CD14-positive monocyte (primary cell): ENCODE measurements around the gene P2RX5. TPM values are rescaled to one million over a fixed set of nuclear protein-coding genes. Genes with fewer than 3 reads are reported as not detected.

Experiments used
- DNase-seq, 3 donors: peaks; one replicate each; pipeline ENCODE4 v3.0.0-alpha.2; 2011 to 2022
- H2AFZ ChIP-seq: 2 replicates; pipeline ENCODE4 v1.6.0; 2012; ENCODE audit warnings: mild to moderate bottlenecking, low read depth, low read length, inconsistent platforms; ENCODE audit not compliant: insufficient read depth, poor library complexity, severe bottlenecking
- H3K27ac ChIP-seq, 2 donors: 1 replicate in 1 of 2; 2 replicates in 1 of 2; pipeline ENCODE4 v1.5.1; 2012 to 2013; ENCODE audit warnings: low read length in 2 of 2, control low read depth in 1 of 2, inconsistent platforms in 1 of 2, low read depth in 1 of 2, mild to moderate bottlenecking in 1 of 2
- H3K27me3 ChIP-seq, 2 donors: one replicate each; pipeline versions ENCODE4 v1.6.0 to v1.6.1; 2011 to 2013; ENCODE audit warnings: low read length in 2 of 2; ENCODE audit not compliant: control insufficient read depth in 2 of 2, insufficient read depth in 2 of 2
- H3K36me3 ChIP-seq, 2 donors: replicated peaks in 1 of 2; 1 replicate in 1 of 2; 2 replicates in 1 of 2; pipeline versions ENCODE4 v1.5.1 to v1.6.1; 2012 to 2013; ENCODE audit warnings: low read length in 2 of 2, control low read depth in 1 of 2, inconsistent platforms in 1 of 2, mild to moderate bottlenecking in 1 of 2; ENCODE audit not compliant: insufficient read depth in 2 of 2, control insufficient read depth in 1 of 2
- H3K4me1 ChIP-seq, 2 donors: 1 replicate in 1 of 2; 2 replicates in 1 of 2; pipeline versions ENCODE4 v1.5.1 to v1.6.1; 2012 to 2013; ENCODE audit warnings: low read length in 2 of 2, control low read depth in 1 of 2, inconsistent platforms in 1 of 2, mild to moderate bottlenecking in 1 of 2, moderate library complexity in 1 of 2; ENCODE audit not compliant: insufficient read depth in 2 of 2, control insufficient read depth in 1 of 2
- H3K4me2 ChIP-seq: replicated peaks from 2 replicates; pipeline ENCODE3; 2012; ENCODE audit warnings: low read length, moderate library complexity, mild to moderate bottlenecking; ENCODE audit not compliant: poor library complexity, severe bottlenecking; ENCODE audit errors: extremely low read depth
- H3K4me3 ChIP-seq, 3 experiments: fragments of 200-600 bp in 1 of 3; sonication (generic) in 1 of 3; replicated peaks in 1 of 3; 1 replicate in 2 of 3; 2 replicates in 1 of 3; pipeline ENCODE4 v1.5.1; 2011 to 2013; ENCODE audit warnings: low read length in 3 of 3, mild to moderate bottlenecking in 3 of 3, control low read depth in 2 of 3, low read depth in 2 of 3, inconsistent platforms in 1 of 3, moderate library complexity in 1 of 3
- H3K79me2 ChIP-seq: 2 replicates; pipeline ENCODE4 v1.6.0; 2012; ENCODE audit warnings: mild to moderate bottlenecking, control low read depth, inconsistent platforms, low read length, moderate library complexity; ENCODE audit not compliant: insufficient read depth
- H3K9ac ChIP-seq: 2 replicates; pipeline ENCODE4 v1.6.0; 2017; ENCODE audit warnings: low read length, mild to moderate bottlenecking; ENCODE audit not compliant: insufficient read depth, poor library complexity, severe bottlenecking
- H3K9me3 ChIP-seq, 2 donors: replicated peaks in 1 of 2; 1 replicate in 1 of 2; 2 replicates in 1 of 2; pipeline versions ENCODE4 v1.5.1 to v1.6.1; 2012 to 2013; ENCODE audit warnings: low read length in 2 of 2, control low read depth in 1 of 2; ENCODE audit not compliant: control insufficient read depth in 1 of 2, insufficient read depth in 1 of 2
- H4K20me1 ChIP-seq: 2 replicates; pipeline ENCODE4 v1.6.0; 2012; ENCODE audit warnings: mild to moderate bottlenecking, low read length, control low read depth, moderate library complexity; ENCODE audit not compliant: insufficient read depth
- H3K27ac Mint-ChIP-seq, 7 donors: one replicate each; pipeline ENCODE4 v1.8.0; 2020; ENCODE audit warnings: mild to moderate bottlenecking in 7 of 7, mixed read lengths in 7 of 7, moderate library complexity in 6 of 7, inconsistent platforms in 2 of 7
- H3K27me3 Mint-ChIP-seq, 3 donors: one replicate each; pipeline ENCODE4 v1.8.0; 2021 to 2022; ENCODE audit warnings: low read depth in 3 of 3, mild to moderate bottlenecking in 3 of 3, mixed read lengths in 3 of 3, moderate library complexity in 3 of 3, inconsistent platforms in 1 of 3
- H3K36me3 Mint-ChIP-seq, 2 donors: one replicate each; pipeline ENCODE4 v1.8.0; 2020; ENCODE audit warnings: mixed read lengths in 2 of 2, inconsistent platforms in 1 of 2, mild to moderate bottlenecking in 1 of 2
- H3K4me1 Mint-ChIP-seq: one replicate; pipeline ENCODE4 v1.8.0; 2020; ENCODE audit warnings: mild to moderate bottlenecking, mixed read lengths
- H3K4me3 Mint-ChIP-seq, 2 donors: one replicate each; pipeline ENCODE4 v1.8.0; 2020; ENCODE audit warnings: mild to moderate bottlenecking in 2 of 2, mixed read lengths in 2 of 2, moderate library complexity in 1 of 2
- H3K9me3 Mint-ChIP-seq, 7 donors: one replicate each; pipeline ENCODE4 v1.8.0; 2020 to 2022; ENCODE audit warnings: mixed read lengths in 7 of 7, mild to moderate bottlenecking in 6 of 7, moderate library complexity in 6 of 7, inconsistent platforms in 2 of 7
- WGBS: methylation state at CpG from one replicate; pipeline ENCODE4 v1.1.5; 2013; ENCODE audit warnings: missing lambda C conversion rate; ENCODE audit not compliant: insufficient coverage; 5-methylcytosine and 5-hydroxymethylcytosine counted together
- intact Hi-C, 2 donors: fragments of 100-400 bp; cut with micrococcal nuclease; formaldehyde crosslinking; loops; one replicate each; pipeline versions ENCODE4 v1.15.0 to v1.15.1; 2023
- polyA plus RNA-seq, 3 donors: library from polyadenylated mRNA; depleted of rRNA in 1 of 3; unstranded in 2 of 3; stranded (reverse) in 1 of 3; fragments of 300-500 nt in 2 of 3; fragments of >200 nt in 1 of 3; fragmentation: Illumina TruSeq in 2 of 3; gene quantifications; 1 replicate in 2 of 3; 2 replicates in 1 of 3; pipeline ENCODE4 v1.2.3, GENCODE V29; 2012 to 2021
- TF ChIP-seq, protein P1 (sequence below): fragments of 200-600 bp; IDR thresholded peaks from one replicate; pipeline ENCODE4 v1.8.0; 2022; ENCODE audit warnings: antibody characterized with exemption, mild to moderate bottlenecking

P2RX5 gene
- polyA plus RNA-seq, 3 donors: 0.64 to 8.8 (median 3.4) TPM

DNA sequence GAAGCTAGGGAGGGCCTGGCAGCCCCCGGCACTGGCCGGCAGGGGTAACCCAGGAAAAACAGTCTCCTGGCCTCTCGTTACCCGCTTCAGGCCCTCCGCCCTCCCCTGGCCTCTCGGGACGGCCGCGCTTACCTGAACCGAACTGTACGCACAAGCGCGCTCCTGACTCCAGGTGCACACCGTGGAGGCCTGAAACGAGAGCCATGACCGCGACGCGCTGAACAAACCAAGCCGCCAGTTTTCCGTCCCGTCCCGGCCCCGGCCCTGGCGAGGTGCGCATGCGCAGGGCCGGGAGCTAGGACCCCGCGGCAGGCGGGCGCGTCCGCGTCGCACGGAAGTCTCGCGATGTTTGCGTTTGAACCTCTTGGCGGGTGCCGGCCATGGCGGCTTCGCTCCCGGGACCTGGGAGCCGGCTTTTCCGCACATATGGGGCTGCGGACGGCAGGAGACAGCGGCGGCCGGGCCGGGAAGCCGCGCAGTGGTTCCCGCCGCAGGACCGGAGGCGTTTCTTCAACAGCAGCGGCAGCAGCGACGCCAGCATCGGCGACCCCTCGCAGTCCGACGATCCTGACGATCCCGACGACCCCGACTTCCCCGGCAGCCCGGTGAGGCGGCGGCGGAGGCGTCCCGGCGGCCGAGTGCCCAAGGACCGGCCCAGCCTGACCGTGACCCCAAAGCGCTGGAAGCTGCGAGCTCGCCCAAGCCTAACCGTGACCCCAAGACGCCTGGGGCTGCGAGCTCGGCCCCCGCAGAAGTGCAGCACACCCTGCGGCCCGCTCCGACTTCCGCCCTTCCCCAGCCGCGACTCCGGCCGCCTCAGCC, 27.8 kb upstream of the P2RX5 start, which contains the start of gene HASPIN:
HASPIN (plus strand) TSS at position 348 of the 822 bp plus-strand sequence; CDS start at position 381, 33 bp downstream.
- H3K4me1 ChIP-seq: peaks cover 49 to 58% of the 10 kb centered on the region in 2 donors
- peak; percentile 85 to 91 (median 88) for DNase-seq
- under 1% methylated on average over 98 of the region's 98 CpGs for WGBS
- intact Hi-C loops: loop anchor here (5.0 kb wide), 1 partner anchor 41 kb away; no protein-coding TSS in a partner anchor
- H3K27ac ChIP-seq: peak within 1 kb of the TSS; percentile 59 to 87
- H3K4me1 Mint-ChIP-seq: peaks cover 56% of the 10 kb centered on the region
- H3K9me3 Mint-ChIP-seq: no peaks in the 10 kb centered on the region
- peak within 1 kb of the TSS; percentile 100 for H2AFZ ChIP-seq
- peak within 1 kb of the TSS; percentile 90 to 97 for H3K4me3 Mint-ChIP-seq
- peaks cover 4 to 46% of the 10 kb centered on the region in 2 donors for H3K36me3 Mint-ChIP-seq
- H3K9me3 ChIP-seq: no peaks in the 10 kb centered on the region
- no peaks in the 10 kb centered on the region for H4K20me1 ChIP-seq
- no peaks in the 10 kb centered on the region for H3K27me3 Mint-ChIP-seq
- H3K4me3 ChIP-seq: peak within 1 kb of the TSS; percentile 88 to 94 (median 93)
- H3K36me3 ChIP-seq: peaks cover 1 to 2% of the 10 kb centered on the region in 2 donors
- TF ChIP-seq, protein P1, sequence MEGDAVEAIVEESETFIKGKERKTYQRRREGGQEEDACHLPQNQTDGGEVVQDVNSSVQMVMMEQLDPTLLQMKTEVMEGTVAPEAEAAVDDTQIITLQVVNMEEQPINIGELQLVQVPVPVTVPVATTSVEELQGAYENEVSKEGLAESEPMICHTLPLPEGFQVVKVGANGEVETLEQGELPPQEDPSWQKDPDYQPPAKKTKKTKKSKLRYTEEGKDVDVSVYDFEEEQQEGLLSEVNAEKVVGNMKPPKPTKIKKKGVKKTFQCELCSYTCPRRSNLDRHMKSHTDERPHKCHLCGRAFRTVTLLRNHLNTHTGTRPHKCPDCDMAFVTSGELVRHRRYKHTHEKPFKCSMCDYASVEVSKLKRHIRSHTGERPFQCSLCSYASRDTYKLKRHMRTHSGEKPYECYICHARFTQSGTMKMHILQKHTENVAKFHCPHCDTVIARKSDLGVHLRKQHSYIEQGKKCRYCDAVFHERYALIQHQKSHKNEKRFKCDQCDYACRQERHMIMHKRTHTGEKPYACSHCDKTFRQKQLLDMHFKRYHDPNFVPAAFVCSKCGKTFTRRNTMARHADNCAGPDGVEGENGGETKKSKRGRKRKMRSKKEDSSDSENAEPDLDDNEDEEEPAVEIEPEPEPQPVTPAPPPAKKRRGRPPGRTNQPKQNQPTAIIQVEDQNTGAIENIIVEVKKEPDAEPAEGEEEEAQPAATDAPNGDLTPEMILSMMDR: no peak
- H3K4me2 ChIP-seq: peak within 1 kb of the TSS; percentile 96
- H3K27me3 ChIP-seq: no peaks in the 10 kb centered on the region
- H3K79me2 ChIP-seq: peaks cover 80% of the 10 kb centered on the region
- peak within 1 kb of the TSS; percentile 82 for H3K9ac ChIP-seq
- H3K27ac Mint-ChIP-seq: peak within 1 kb of the TSS; percentile 84 to 96 (median 91)

DNA sequence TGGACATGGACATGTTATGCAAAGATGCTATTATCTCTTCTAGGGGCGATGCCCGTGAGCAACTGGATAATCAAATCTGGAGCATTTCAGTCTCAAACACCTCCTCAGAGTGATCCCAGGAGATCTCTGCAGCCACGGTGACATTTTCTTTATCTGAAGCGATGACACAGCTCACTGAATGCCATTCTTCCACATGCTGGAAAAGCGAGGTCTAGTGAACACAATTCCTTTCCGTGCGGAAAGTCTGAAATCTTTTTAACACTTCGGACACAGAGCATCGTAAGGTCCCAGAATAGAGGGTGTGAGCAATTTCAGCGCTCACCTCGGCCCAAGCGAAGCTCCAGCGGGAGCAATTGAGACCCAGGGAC, 27.2 kb upstream of the P2RX5 start:
- no peaks in the 10 kb centered on the region for H3K9me3 Mint-ChIP-seq
- Histone ChIP-seq H3K4me3 (peak overlapping the region; percentile 88 to 94 (median 93)), H3K27me3 (no peaks in the 10 kb centered on the region), H3K9me3 (no peaks in the 10 kb centered on the region), H3K27ac (peak overlapping the region; percentile 59 to 87), H3K79me2 (peaks cover 83% of the 10 kb centered on the region), H3K36me3 (peaks cover 2 to 7% of the 10 kb centered on the region in 2 donors), H3K4me1 (peaks cover 55 to 64% of the 10 kb centered on the region in 2 donors), H4K20me1 (no peaks in the 10 kb centered on the region), H3K9ac (peak overlapping the region; percentile 82), H3K4me2 (peak overlapping the region; percentile 96), H2AFZ (peak overlapping the region; percentile 100)
- peaks cover 62% of the 10 kb centered on the region for H3K4me1 Mint-ChIP-seq
- no peaks in the 10 kb centered on the region for H3K27me3 Mint-ChIP-seq
- peak overlapping the region; percentile 84 to 96 (median 91) for H3K27ac Mint-ChIP-seq
- intact Hi-C loops: loop anchor here (5.0 kb wide), 1 partner anchor 41 kb away; no protein-coding TSS in a partner anchor
- H3K36me3 Mint-ChIP-seq: peaks cover 8 to 48% of the 10 kb centered on the region in 2 donors
- no peak for DNase-seq
- WGBS: 2% methylated on average over 12 of the region's 13 CpGs
- H3K4me3 Mint-ChIP-seq: peak overlapping the region; percentile 90 to 97
- TF ChIP-seq, protein P1: no peak
